ENCODE results near the gene PCGF1.

PCGF1 gene

DNA sequence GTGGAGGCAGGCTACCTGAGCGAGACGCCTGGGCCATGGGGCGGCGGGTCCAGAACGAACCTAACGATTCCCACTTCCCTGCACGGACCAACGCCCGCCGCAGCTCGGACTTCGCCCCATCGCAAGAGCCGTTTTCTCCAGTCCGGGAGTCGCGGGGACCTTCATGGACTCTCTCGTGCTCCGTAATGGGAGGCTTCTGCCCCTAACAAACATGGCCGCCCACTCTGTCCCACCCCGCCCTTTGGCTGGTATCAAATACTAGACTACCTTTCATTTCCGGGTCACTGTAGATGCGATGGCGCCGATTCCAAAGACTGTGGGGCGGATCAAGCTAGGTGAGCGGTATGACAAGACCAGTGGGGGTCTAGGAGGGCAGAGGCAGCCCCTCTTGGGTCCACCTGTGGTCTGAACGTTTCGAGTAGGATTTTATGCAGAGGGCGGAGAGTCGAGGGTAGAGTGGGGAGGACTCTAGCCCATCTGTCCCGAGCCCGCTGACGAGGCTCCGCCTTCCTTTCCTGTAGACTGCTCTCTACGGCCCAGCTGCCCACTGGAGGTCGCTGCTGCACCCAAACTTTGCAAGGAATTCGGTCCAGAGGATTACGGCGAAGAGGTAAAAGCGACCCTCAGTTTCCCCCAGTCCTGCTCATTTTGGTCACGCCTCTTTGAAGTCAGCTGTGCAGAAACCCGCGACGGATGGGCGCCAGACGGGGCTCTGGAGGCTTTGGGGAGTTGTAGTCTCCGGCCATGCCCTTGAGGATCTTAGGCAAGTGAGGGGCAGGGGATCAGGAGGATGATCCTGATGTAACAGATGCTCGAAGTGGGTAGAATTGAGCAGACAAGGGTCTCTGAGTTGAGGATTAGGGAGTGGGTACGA, 24.5 kb downstream of the PCGF1 start, which contains the start of the genes CCDC142 and TTC31:
CCDC142 (minus strand) TSS at position 198 of the 874 bp plus-strand sequence; CDS start at position 37, 161 bp downstream.
TTC31 (plus strand) TSS at position 281 of the 874 bp plus-strand sequence; CDS start at position 296, 15 bp downstream.
- H3K4me1 ChIP-seq (ENCODE audit: control insufficient read depth, low read length), result peaks cover 23% of the 10 kb centered on the region

DNA sequence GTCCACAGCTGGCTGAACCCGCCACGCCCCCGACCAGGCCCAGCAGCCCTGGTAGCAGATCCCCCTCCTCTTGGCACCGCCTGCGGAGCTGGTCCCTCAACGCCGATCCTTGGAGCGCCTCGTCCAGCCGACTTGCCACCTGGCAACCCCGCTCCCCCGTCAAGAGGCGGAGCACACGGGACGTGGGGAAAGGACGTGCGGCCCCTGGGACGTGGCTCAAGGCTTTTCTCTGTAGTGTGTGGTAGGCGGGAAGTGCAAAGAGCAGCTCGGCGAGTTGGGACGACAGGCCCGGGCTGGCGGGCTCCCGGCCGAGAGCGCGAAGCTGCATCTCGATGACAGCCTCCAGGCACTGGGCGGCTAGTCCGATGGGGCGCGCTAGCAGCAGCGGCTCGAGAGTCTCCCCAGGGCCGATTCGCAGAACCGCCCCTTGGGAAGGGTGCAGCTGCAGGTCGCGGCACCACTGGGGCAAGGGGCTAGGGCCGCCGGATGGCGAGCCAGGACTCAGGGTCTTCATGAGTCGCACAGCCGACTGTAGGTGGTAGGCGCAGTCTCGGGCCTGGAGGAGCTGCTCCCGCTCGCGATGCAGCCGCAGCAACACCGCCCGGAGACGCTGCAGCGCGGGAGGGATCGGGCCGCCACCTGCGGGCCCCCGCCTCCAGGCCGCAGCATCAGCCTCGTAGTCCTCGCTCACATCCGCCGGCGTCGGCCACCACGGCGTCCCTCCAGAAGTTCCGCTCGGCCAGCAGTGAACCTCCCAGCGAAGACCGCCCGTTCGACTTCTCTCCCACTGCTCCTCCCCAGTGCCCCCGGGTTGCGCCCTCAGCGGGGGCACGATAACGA, 25.3 kb downstream of the PCGF1 start:
- TF ChIP-seq EZH2phosphoT487 (IDR thresholded peaks at IDR 0.05; ENCODE audit: borderline replicate concordance, low read length), result no peak
- TF ChIP-seq CTCF (IDR thresholded peaks at IDR 0.05; ENCODE audit: low read depth, low read length, poor library complexity, severe bottlenecking), result no peak
- Histone ChIP-seq H4K20me1 (ENCODE audit: control insufficient read depth, insufficient read depth, low read depth, low read length) (peaks cover 10% of the 10 kb centered on the region; the same call in 1 of the 2 replicates), H3K27ac (ENCODE audit: low read depth, low read length) (peak overlapping the region; percentile 78), H3K27me3 (ENCODE audit: control insufficient read depth, low read length) (no peaks in the 10 kb centered on the region), H3K4me1 (ENCODE audit: control insufficient read depth, low read length) (peaks cover 23% of the 10 kb centered on the region), H3K4me2 (ENCODE audit: low read length) (peak overlapping the region; percentile 99), H3F3A (ENCODE audit: control insufficient read depth, insufficient read depth) (no peaks in the 10 kb centered on the region), H3K79me2 (ENCODE audit: control insufficient read depth, low read length) (peaks cover 36% of the 10 kb centered on the region), H3K9me2 (replicated peaks; ENCODE audit: control insufficient read depth, low read length) (no peaks in the 10 kb centered on the region), H3K36me3 (ENCODE audit: control insufficient read depth, low read length) (peaks cover 35% of the 10 kb centered on the region), H3K4me3 (ENCODE audit: low read length) (peak overlapping the region; percentile 98), H3K9me3 (ENCODE audit: control insufficient read depth, insufficient read depth, low read length) (no peaks in the 10 kb centered on the region)

More for the DNA sequence above, 24.5 kb downstream of the PCGF1 start, which contains the start of the genes CCDC142 and TTC31:
- peak within 1 kb of the TSS; percentile 98 for H3K4me3 ChIP-seq (ENCODE audit: low read length)
- peak within 1 kb of the TSS; percentile 99 for H3K4me2 ChIP-seq (ENCODE audit: low read length)
- H3K27ac ChIP-seq (ENCODE audit: low read depth, low read length), result peak within 1 kb of the TSS; percentile 78
- TF ChIP-seq EZH2phosphoT487 (IDR thresholded peaks at IDR 0.05; ENCODE audit: borderline replicate concordance, low read length) (no peak), CTCF (IDR thresholded peaks at IDR 0.05; ENCODE audit: low read depth, low read length, poor library complexity, severe bottlenecking) (peak; percentile 97)
- H4K20me1 ChIP-seq (ENCODE audit: control insufficient read depth, insufficient read depth, low read depth, low read length), result peaks cover 7% of the 10 kb centered on the region; the same call in 1 of the 2 replicates
- no peaks in the 10 kb centered on the region for H3F3A ChIP-seq (ENCODE audit: control insufficient read depth, insufficient read depth)
- peaks cover 36% of the 10 kb centered on the region for H3K79me2 ChIP-seq (ENCODE audit: control insufficient read depth, low read length)
- H3K9me2 ChIP-seq (replicated peaks; ENCODE audit: control insufficient read depth, low read length), result no peaks in the 10 kb centered on the region
- peaks cover 31% of the 10 kb centered on the region for H3K36me3 ChIP-seq (ENCODE audit: control insufficient read depth, low read length)
- no peaks in the 10 kb centered on the region for H3K9me3 ChIP-seq (ENCODE audit: control insufficient read depth, insufficient read depth, low read length)
- H3K27me3 ChIP-seq (ENCODE audit: control insufficient read depth, low read length), result no peaks in the 10 kb centered on the region

GRCh38 chr2:74481431-74481830, 26.1 kb downstream of the PCGF1 start:
- Histone ChIP-seq H3K9me2 (replicated peaks; ENCODE audit: control insufficient read depth, low read length) (no peaks in the 10 kb centered on the region), H3K9me3 (ENCODE audit: control insufficient read depth, insufficient read depth, low read length) (no peaks in the 10 kb centered on the region), H3F3A (ENCODE audit: control insufficient read depth, insufficient read depth) (no peaks in the 10 kb centered on the region), H3K4me3 (ENCODE audit: low read length) (peak overlapping the region; percentile 98), H3K27ac (ENCODE audit: low read depth, low read length) (no peak overlapping the region), H3K36me3 (ENCODE audit: control insufficient read depth, low read length) (peaks cover 35% of the 10 kb centered on the region), H3K4me2 (ENCODE audit: low read length) (peak overlapping the region; percentile 99), H4K20me1 (ENCODE audit: control insufficient read depth, insufficient read depth, low read depth, low read length) (peaks cover 10% of the 10 kb centered on the region; the same call in 1 of the 2 replicates), H3K4me1 (ENCODE audit: control insufficient read depth, low read length) (peaks cover 23% of the 10 kb centered on the region), H3K27me3 (ENCODE audit: control insufficient read depth, low read length) (no peaks in the 10 kb centered on the region), H3K79me2 (ENCODE audit: control insufficient read depth, low read length) (peaks cover 36% of the 10 kb centered on the region)
- TF ChIP-seq CTCF (IDR thresholded peaks at IDR 0.05; ENCODE audit: low read depth, low read length, poor library complexity, severe bottlenecking), result no peak
- TF ChIP-seq EZH2phosphoT487 (IDR thresholded peaks at IDR 0.05; ENCODE audit: borderline replicate concordance, low read length), result no peak
